Body of pancreas (tissue), 4 donors: ENCODE measurements around the gene VPS37B.

Source experiments
- POLR2A ChIP-seq, 3 donors: fragments of 450-650 bp; IDR thresholded peaks; one replicate each; pipeline ENCODE4 v1.6.1; 2016; ENCODE audit warnings: antibody characterized with exemption in 3 of 3, mild to moderate bottlenecking in 2 of 3
- TF ChIP-seq, protein P1 (sequence below), 7 experiments: fragments of 450-650 bp in 4 of 7; fragments of 200-600 bp in 3 of 7; sonication (generic) in 3 of 7; IDR thresholded peaks; one replicate each; pipeline ENCODE4 v1.5.1; 2016 to 2019; ENCODE audit warnings: antibody characterized with exemption in 7 of 7

DNA sequence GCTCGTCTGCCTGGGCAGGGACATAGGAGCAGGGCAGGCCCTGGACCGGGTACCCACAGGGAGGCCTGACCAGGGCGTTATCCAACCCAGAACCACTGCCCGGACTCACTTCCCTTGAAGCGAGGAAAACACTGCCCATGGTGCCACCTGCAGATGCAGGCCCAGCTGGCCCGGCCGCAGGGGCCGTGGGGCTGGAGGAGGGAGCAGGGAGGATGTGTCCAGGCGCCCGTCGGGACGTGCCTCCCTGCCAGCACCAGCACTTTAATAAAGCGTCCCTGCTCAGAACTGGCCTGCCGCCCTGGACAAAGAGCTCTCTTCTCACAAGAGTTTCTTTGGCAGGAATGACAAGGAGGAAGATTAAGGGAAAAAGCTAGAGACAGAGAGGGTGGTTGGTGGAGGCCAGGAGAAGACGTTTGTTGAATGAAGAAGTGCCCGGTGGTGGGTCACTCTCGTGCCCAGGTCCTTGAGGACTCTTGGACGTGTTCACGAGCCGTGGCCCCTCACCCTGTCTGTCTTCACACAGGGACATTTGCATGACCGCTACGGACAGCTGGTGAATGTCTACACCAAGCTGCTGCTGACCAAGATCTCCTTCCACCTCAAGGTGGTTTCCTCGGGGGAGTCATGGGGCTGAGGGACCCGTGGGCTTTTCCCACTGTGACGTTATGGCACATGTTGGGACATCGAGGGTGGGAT lies 46.4 kb downstream of the VPS37B start:
- no peak for TF ChIP-seq POLR2A (IDR thresholded peaks at IDR 0.05)
- TF ChIP-seq, protein P1, sequence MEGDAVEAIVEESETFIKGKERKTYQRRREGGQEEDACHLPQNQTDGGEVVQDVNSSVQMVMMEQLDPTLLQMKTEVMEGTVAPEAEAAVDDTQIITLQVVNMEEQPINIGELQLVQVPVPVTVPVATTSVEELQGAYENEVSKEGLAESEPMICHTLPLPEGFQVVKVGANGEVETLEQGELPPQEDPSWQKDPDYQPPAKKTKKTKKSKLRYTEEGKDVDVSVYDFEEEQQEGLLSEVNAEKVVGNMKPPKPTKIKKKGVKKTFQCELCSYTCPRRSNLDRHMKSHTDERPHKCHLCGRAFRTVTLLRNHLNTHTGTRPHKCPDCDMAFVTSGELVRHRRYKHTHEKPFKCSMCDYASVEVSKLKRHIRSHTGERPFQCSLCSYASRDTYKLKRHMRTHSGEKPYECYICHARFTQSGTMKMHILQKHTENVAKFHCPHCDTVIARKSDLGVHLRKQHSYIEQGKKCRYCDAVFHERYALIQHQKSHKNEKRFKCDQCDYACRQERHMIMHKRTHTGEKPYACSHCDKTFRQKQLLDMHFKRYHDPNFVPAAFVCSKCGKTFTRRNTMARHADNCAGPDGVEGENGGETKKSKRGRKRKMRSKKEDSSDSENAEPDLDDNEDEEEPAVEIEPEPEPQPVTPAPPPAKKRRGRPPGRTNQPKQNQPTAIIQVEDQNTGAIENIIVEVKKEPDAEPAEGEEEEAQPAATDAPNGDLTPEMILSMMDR (IDR thresholded peaks at IDR 0.05) = no peak
